PFSK-1 (cell line): ENCODE data around the gene RPUSD2.

ENCODE experiments used
- FOXP2 ChIP-seq: optimal IDR thresholded peaks from 2 replicates; pipeline ENCODE3; 2011; ENCODE audit warnings: borderline replicate concordance, control low read depth, inconsistent platforms; ENCODE audit not compliant: insufficient read depth; ENCODE audit errors: extremely low read length, extremely low read depth
- POLR2AphosphoS5 ChIP-seq: IDR thresholded peaks from 2 replicates; pipeline ENCODE4 v1.6.1; 2012; ENCODE audit warnings: low read depth, mild to moderate bottlenecking, control low read depth, low read length, moderate library complexity
- SIN3A ChIP-seq: IDR thresholded peaks from 2 replicates; pipeline ENCODE4 v1.6.1; 2012; ENCODE audit warnings: mild to moderate bottlenecking, low read length, moderate library complexity, borderline replicate concordance; ENCODE audit not compliant: insufficient read depth
- TAF1 ChIP-seq: IDR thresholded peaks from 2 replicates; pipeline ENCODE4 v1.6.1; 2012; ENCODE audit warnings: low read length, control low read depth, borderline replicate concordance; ENCODE audit not compliant: insufficient read depth
- TF ChIP-seq, protein P1 (sequence below), 2 experiments: IDR thresholded peaks; 2 replicates each; pipeline versions ENCODE4 v1.6.1 to v1.8.0; 2011 to 2012; ENCODE audit warnings: low read depth in 2 of 2, low read length in 2 of 2, control low read depth in 1 of 2, inconsistent platforms in 1 of 2, mild to moderate bottlenecking in 1 of 2, moderate library complexity in 1 of 2; ENCODE audit not compliant: insufficient read depth in 1 of 2

The RPUSD2 gene

GRCh38 chr15:40613080-40613479, 44.0 kb downstream of the RPUSD2 start:
- TF ChIP-seq SIN3A (no peak), TAF1 (no peak), FOXP2 (no peak), POLR2AphosphoS5 (no peak)
- TF ChIP-seq, protein P1, sequence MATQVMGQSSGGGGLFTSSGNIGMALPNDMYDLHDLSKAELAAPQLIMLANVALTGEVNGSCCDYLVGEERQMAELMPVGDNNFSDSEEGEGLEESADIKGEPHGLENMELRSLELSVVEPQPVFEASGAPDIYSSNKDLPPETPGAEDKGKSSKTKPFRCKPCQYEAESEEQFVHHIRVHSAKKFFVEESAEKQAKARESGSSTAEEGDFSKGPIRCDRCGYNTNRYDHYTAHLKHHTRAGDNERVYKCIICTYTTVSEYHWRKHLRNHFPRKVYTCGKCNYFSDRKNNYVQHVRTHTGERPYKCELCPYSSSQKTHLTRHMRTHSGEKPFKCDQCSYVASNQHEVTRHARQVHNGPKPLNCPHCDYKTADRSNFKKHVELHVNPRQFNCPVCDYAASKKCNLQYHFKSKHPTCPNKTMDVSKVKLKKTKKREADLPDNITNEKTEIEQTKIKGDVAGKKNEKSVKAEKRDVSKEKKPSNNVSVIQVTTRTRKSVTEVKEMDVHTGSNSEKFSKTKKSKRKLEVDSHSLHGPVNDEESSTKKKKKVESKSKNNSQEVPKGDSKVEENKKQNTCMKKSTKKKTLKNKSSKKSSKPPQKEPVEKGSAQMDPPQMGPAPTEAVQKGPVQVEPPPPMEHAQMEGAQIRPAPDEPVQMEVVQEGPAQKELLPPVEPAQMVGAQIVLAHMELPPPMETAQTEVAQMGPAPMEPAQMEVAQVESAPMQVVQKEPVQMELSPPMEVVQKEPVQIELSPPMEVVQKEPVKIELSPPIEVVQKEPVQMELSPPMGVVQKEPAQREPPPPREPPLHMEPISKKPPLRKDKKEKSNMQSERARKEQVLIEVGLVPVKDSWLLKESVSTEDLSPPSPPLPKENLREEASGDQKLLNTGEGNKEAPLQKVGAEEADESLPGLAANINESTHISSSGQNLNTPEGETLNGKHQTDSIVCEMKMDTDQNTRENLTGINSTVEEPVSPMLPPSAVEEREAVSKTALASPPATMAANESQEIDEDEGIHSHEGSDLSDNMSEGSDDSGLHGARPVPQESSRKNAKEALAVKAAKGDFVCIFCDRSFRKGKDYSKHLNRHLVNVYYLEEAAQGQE (IDR thresholded peaks at IDR 0.05; ENCODE audit: insufficient read depth in 1 of 2, low read depth in 2 of 2, low read length in 2 of 2), result no peak

DNA sequence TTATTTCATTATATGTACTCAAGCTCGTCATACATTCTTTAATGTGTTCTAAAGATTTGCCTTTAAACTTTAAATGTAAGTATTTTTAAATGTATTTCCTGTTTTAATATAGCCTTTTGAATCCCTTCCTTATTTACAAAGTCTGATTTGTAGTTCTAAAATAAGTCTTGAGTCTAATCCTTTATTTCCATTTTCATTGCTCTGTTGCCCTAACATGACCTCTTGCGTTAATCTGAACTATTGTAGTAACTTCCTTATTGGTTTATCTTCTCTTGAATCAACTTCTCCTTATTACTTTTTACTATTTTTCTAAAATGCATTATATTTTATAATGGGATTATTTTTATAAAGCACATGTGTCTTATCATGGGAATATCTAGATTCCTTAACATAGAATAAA, 48.9 kb downstream of the RPUSD2 start:
- no peak for TF ChIP-seq SIN3A
- TF ChIP-seq, protein P1 (IDR thresholded peaks at IDR 0.05; ENCODE audit: insufficient read depth in 1 of 2, low read depth in 2 of 2, low read length in 2 of 2), result no peak
- no peak for TF ChIP-seq TAF1
- no peak for TF ChIP-seq FOXP2
- no peak for TF ChIP-seq POLR2AphosphoS5

- TF ChIP-seq SIN3A, result no peak
- no peak for TF ChIP-seq FOXP2
- TF ChIP-seq TAF1, result no peak
- no peak for TF ChIP-seq POLR2AphosphoS5
- TF ChIP-seq, protein P1 (IDR thresholded peaks at IDR 0.05; ENCODE audit: insufficient read depth in 1 of 2, low read depth in 2 of 2, low read length in 2 of 2), result no peak
Measured at GRCh38 chr15:40618906-40619305, 49.8 kb downstream of the RPUSD2 start.

- TF ChIP-seq SIN3A (no peak), POLR2AphosphoS5 (no peak), TAF1 (no peak), FOXP2 (no peak)
- TF ChIP-seq, protein P1 (IDR thresholded peaks at IDR 0.05; ENCODE audit: insufficient read depth in 1 of 2, low read depth in 2 of 2, low read length in 2 of 2), result no peak
Measured at GRCh38 chr15:40623361-40623760, 54.3 kb downstream of the RPUSD2 start.
